Measurements from ENCODE around the gene PRKCH. TPM values are rescaled to one million over a fixed set of nuclear protein-coding genes. Genes with fewer than 3 reads are reported as not detected.

PRKCH gene
- total and polyA plus RNA-seq, 10 of the 15 experiments (the other 5 are each of a cell fraction or from before 2014, with no cell fraction given): 10.7 to 140 (median 33.2) TPM

DNA sequence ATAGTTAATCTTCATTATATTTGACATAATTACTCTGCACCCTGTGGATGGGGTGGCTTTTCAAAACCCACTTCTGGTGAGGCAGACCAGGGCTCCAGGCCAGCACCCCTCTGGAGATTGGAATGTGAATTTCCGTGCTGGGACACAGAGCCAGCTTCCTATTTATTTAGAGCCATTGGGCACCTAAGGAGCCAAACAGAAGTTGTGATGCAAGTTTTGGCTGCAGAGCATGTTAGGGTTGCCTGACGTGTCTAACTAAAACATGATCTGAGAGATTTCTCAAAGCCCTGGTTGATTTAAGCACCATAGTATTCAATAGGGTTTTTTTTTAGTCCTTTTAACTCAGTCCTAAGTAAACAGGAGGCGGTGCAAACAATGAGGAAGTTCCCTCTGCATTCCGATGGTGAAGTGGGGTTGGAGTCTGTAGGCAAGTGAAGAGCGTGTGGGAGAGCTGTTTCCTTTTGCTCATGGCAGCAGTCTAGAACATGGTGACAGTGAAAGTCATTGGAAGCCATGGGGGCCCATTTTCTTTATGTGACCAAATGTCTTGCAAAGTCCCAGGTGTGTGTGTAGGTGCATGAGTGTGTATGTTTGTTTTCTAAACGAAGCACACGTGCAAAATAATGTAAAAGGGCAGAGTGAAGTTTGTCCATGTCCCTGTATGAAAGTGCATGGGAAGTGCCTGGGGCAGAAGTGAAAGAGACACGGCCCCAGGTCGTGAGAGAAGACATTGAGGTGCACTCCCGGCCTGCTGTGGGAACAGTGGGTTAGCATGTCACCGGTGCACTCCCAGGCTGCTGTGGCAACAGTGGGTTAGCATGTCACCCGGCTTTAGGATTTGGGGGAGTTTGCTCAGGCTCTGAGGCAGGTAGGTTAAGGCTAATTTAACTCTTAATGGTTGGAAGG lies 117.7 kb downstream of the PRKCH start (continued):
- TF ChIP-seq NFIC (IDR thresholded peaks at IDR 0.05; ENCODE audit: low read depth, low read length) (peak; percentile 2; the same call in 1 of the 2 replicates), SMC3 (IDR thresholded peaks at IDR 0.05; ENCODE audit: borderline replicate concordance, low read length) (no peak), IKZF1 (conservative IDR thresholded peaks at IDR 0.05) (peak; percentile 70), EP300 (IDR thresholded peaks at IDR 0.05; ENCODE audit: borderline replicate concordance in 1 of 2, control insufficient read depth in 1 of 2, low read depth in 2 of 2, low read length in 2 of 2) (peak in 1 of 2 experiments; percentile 59; a peak in 1 of 4 replicates), HDGF (IDR thresholded peaks at IDR 0.05) (peak; percentile 71; the same call in 1 of the 2 replicates), SP1 (IDR thresholded peaks at IDR 0.05; ENCODE audit: low read depth, low read length) (peak; percentile 47), BCL11A (IDR thresholded peaks at IDR 0.05; ENCODE audit: low read depth, low read length) (peak; percentile 48; the same call in 1 of the 2 replicates), CBX3 (IDR thresholded peaks at IDR 0.05; ENCODE audit: borderline replicate concordance, low read depth) (no peak), ZNF384 (IDR thresholded peaks at IDR 0.05; ENCODE audit: borderline replicate concordance, low read depth, low read length) (no peak), CEBPB (IDR thresholded peaks at IDR 0.05; ENCODE audit: borderline replicate concordance in 1 of 2, low read depth in 2 of 2, low read length in 2 of 2) (no peak), ZNF24 (IDR thresholded peaks at IDR 0.05) (no peak), KLF5 (IDR thresholded peaks at IDR 0.05; ENCODE audit: partially characterized antibody) (no peak), YBX1 (IDR thresholded peaks at IDR 0.05) (no peak), WRNIP1 (IDR thresholded peaks at IDR 0.05; ENCODE audit: borderline replicate concordance, low read depth, low read length) (no peak), BHLHE40 (IDR thresholded peaks at IDR 0.05; ENCODE audit: borderline replicate concordance in 1 of 2, low read depth in 2 of 2, low read length in 1 of 2) (peak; percentile 56 to 77)
- TF ChIP-seq, protein P1, sequence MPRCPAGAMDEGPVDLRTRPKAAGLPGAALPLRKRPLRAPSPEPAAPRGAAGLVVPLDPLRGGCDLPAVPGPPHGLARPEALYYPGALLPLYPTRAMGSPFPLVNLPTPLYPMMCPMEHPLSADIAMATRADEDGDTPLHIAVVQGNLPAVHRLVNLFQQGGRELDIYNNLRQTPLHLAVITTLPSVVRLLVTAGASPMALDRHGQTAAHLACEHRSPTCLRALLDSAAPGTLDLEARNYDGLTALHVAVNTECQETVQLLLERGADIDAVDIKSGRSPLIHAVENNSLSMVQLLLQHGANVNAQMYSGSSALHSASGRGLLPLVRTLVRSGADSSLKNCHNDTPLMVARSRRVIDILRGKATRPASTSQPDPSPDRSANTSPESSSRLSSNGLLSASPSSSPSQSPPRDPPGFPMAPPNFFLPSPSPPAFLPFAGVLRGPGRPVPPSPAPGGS (IDR thresholded peaks at IDR 0.05; ENCODE audit: borderline replicate concordance, insufficient read depth, low read depth, low read length, poor library complexity, severe bottlenecking): peak; percentile 100
- TF ChIP-seq, protein P2, sequence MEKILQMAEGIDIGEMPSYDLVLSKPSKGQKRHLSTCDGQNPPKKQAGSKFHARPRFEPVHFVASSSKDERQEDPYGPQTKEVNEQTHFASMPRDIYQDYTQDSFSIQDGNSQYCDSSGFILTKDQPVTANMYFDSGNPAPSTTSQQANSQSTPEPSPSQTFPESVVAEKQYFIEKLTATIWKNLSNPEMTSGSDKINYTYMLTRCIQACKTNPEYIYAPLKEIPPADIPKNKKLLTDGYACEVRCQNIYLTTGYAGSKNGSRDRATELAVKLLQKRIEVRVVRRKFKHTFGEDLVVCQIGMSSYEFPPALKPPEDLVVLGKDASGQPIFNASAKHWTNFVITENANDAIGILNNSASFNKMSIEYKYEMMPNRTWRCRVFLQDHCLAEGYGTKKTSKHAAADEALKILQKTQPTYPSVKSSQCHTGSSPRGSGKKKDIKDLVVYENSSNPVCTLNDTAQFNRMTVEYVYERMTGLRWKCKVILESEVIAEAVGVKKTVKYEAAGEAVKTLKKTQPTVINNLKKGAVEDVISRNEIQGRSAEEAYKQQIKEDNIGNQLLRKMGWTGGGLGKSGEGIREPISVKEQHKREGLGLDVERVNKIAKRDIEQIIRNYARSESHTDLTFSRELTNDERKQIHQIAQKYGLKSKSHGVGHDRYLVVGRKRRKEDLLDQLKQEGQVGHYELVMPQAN (conservative IDR thresholded peaks at IDR 0.05): 0 out of 2 replicates have a peak, but pooled peaks have one; percentile 24
- TF ChIP-seq, protein P3, sequence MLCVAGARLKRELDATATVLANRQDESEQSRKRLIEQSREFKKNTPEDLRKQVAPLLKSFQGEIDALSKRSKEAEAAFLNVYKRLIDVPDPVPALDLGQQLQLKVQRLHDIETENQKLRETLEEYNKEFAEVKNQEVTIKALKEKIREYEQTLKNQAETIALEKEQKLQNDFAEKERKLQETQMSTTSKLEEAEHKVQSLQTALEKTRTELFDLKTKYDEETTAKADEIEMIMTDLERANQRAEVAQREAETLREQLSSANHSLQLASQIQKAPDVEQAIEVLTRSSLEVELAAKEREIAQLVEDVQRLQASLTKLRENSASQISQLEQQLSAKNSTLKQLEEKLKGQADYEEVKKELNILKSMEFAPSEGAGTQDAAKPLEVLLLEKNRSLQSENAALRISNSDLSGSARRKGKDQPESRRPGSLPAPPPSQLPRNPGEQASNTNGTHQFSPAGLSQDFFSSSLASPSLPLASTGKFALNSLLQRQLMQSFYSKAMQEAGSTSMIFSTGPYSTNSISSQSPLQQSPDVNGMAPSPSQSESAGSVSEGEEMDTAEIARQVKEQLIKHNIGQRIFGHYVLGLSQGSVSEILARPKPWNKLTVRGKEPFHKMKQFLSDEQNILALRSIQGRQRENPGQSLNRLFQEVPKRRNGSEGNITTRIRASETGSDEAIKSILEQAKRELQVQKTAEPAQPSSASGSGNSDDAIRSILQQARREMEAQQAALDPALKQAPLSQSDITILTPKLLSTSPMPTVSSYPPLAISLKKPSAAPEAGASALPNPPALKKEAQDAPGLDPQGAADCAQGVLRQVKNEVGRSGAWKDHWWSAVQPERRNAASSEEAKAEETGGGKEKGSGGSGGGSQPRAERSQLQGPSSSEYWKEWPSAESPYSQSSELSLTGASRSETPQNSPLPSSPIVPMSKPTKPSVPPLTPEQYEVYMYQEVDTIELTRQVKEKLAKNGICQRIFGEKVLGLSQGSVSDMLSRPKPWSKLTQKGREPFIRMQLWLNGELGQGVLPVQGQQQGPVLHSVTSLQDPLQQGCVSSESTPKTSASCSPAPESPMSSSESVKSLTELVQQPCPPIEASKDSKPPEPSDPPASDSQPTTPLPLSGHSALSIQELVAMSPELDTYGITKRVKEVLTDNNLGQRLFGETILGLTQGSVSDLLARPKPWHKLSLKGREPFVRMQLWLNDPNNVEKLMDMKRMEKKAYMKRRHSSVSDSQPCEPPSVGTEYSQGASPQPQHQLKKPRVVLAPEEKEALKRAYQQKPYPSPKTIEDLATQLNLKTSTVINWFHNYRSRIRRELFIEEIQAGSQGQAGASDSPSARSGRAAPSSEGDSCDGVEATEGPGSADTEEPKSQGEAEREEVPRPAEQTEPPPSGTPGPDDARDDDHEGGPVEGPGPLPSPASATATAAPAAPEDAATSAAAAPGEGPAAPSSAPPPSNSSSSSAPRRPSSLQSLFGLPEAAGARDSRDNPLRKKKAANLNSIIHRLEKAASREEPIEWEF (IDR thresholded peaks at IDR 0.05; ENCODE audit: insufficient replicate concordance, low read depth, low read length): peak; percentile 98

Measured in GM12878 (cell line).